IPS-20b (cell line): ENCODE measurements around the gene IFI16.
"Not testable (repeated sequence)": the region's sequence is repeated elsewhere in the genome, so short reads cannot be mapped to it uniquely, and the experiment has no call there.

Source experiments
- H3K27ac ChIP-seq: one replicate; pipeline ENCODE4 v1.5.1; 2013; ENCODE audit warnings: low read length
- H3K27me3 ChIP-seq: 2 replicates; pipeline ENCODE4 v1.6.1; 2013; ENCODE audit warnings: mild to moderate bottlenecking, low read length, inconsistent platforms; ENCODE audit not compliant: insufficient read depth
- H3K36me3 ChIP-seq: 2 replicates; pipeline ENCODE4 v1.6.1; 2013; ENCODE audit warnings: low read depth, mild to moderate bottlenecking, inconsistent platforms, low read length, moderate library complexity; ENCODE audit not compliant: insufficient read depth
- H3K4me1 ChIP-seq: 2 replicates; pipeline ENCODE4 v1.6.1; 2013; ENCODE audit warnings: mild to moderate bottlenecking, control low read depth, inconsistent platforms, low read length, moderate library complexity; ENCODE audit not compliant: insufficient read depth
- H3K4me3 ChIP-seq: 2 replicates; pipeline ENCODE4 v1.5.1; 2013; ENCODE audit warnings: mild to moderate bottlenecking, low read length, inconsistent platforms
- H3K9ac ChIP-seq: 2 replicates; pipeline ENCODE4 v1.6.1; 2013; ENCODE audit warnings: low read depth, mild to moderate bottlenecking, inconsistent platforms, low read length, moderate library complexity
- H3K9me3 ChIP-seq: 2 replicates; pipeline ENCODE4 v1.6.1; 2013; ENCODE audit warnings: mild to moderate bottlenecking, low read depth, low read length, inconsistent platforms; ENCODE audit not compliant: insufficient read depth

Gene IFI16

GRCh38 chr1:159030311-159030710 lies 20.6 kb downstream of the IFI16 start:
- no peaks in the 10 kb centered on the region for H3K36me3 ChIP-seq
- no peak overlapping the region for H3K4me3 ChIP-seq
- H3K4me1 ChIP-seq: no peaks in the 10 kb centered on the region
- H3K27me3 ChIP-seq: no peaks in the 10 kb centered on the region
- no peak overlapping the region for H3K9ac ChIP-seq
- no peaks in the 10 kb centered on the region for H3K9me3 ChIP-seq
- H3K27ac ChIP-seq: no peak overlapping the region

GRCh38 chr1:159030877-159031447 lies 21.3 kb downstream of the IFI16 start:
- no peak overlapping the region for H3K9ac ChIP-seq
- no peaks in the 10 kb centered on the region for H3K36me3 ChIP-seq
- H3K27me3 ChIP-seq: no peaks in the 10 kb centered on the region
- no peak overlapping the region for H3K4me3 ChIP-seq
- H3K4me1 ChIP-seq: no peaks in the 10 kb centered on the region
- no peaks in the 10 kb centered on the region for H3K9me3 ChIP-seq
- H3K27ac ChIP-seq: no peak overlapping the region

GRCh38 chr1:159040206-159040605 lies 30.5 kb downstream of the IFI16 start:
- Histone ChIP-seq H3K27ac (no peak overlapping the region), H3K27me3 (no peaks in the 10 kb centered on the region), H3K4me3 (no peak overlapping the region), H3K4me1 (no peaks in the 10 kb centered on the region), H3K36me3 (no peaks in the 10 kb centered on the region), H3K9me3 (no peaks in the 10 kb centered on the region), H3K9ac (no peak overlapping the region)

GRCh38 chr1:159040893-159041724 lies 31.4 kb downstream of the IFI16 start:
- no peaks in the 10 kb centered on the region for H3K36me3 ChIP-seq
- no peaks in the 10 kb centered on the region for H3K27me3 ChIP-seq

GRCh38 chr1:159046486-159046885 lies 36.8 kb downstream of the IFI16 start:
- not testable (repeated sequence) for H3K9ac ChIP-seq, H3K4me1 ChIP-seq, H3K27ac ChIP-seq, H3K4me3 ChIP-seq, H3K36me3 ChIP-seq, H3K9me3 ChIP-seq, H3K27me3 ChIP-seq

More at GRCh38 chr1:159040893-159041724, 31.4 kb downstream of the IFI16 start:
- no peak overlapping the region for H3K4me3 ChIP-seq
- no peak overlapping the region for H3K27ac ChIP-seq
- no peaks in the 10 kb centered on the region for H3K4me1 ChIP-seq
- no peaks in the 10 kb centered on the region for H3K9me3 ChIP-seq
- no peak overlapping the region for H3K9ac ChIP-seq

- H3K27ac ChIP-seq: no peak overlapping the region
- no peak overlapping the region for H3K9ac ChIP-seq
- H3K27me3 ChIP-seq: no peaks in the 10 kb centered on the region
- H3K4me1 ChIP-seq: peaks cover 3% of the 10 kb centered on the region; the same call in 1 of the 2 replicates
- H3K9me3 ChIP-seq: no peaks in the 10 kb centered on the region
- no peaks in the 10 kb centered on the region for H3K36me3 ChIP-seq
- H3K4me3 ChIP-seq: no peak overlapping the region
These were observed 41.7 kb downstream of the IFI16 start for GRCh38 chr1:159051436-159051835.

- no peaks in the 10 kb centered on the region for H3K9me3 ChIP-seq
- H3K4me3 ChIP-seq: no peak overlapping the region
- H3K9ac ChIP-seq: no peak overlapping the region
- no peaks in the 10 kb centered on the region for H3K36me3 ChIP-seq
- H3K4me1 ChIP-seq: peaks cover 3% of the 10 kb centered on the region; the same call in 1 of the 2 replicates
- no peaks in the 10 kb centered on the region for H3K27me3 ChIP-seq
- H3K27ac ChIP-seq: no peak overlapping the region
These were observed 44.7 kb downstream of the IFI16 start for GRCh38 chr1:159054427-159054826.

- Histone ChIP-seq H3K36me3 (no peaks in the 10 kb centered on the region), H3K27ac (no peak overlapping the region), H3K9ac (no peak overlapping the region), H3K4me1 (peaks cover 3% of the 10 kb centered on the region; the same call in 1 of the 2 replicates), H3K9me3 (no peaks in the 10 kb centered on the region), H3K27me3 (no peaks in the 10 kb centered on the region), H3K4me3 (no peak overlapping the region)
These were observed 45.5 kb downstream of the IFI16 start for GRCh38 chr1:159055181-159055641.

GRCh38 chr1:159056069-159056698 lies 46.5 kb downstream of the IFI16 start:
- Histone ChIP-seq H3K4me1 (peaks cover 3% of the 10 kb centered on the region; the same call in 1 of the 2 replicates), H3K27ac (no peak overlapping the region), H3K9ac (no peak overlapping the region), H3K36me3 (no peaks in the 10 kb centered on the region), H3K9me3 (no peaks in the 10 kb centered on the region), H3K4me3 (no peak overlapping the region), H3K27me3 (no peaks in the 10 kb centered on the region)

GRCh38 chr1:159058751-159059150 lies 49.0 kb downstream of the IFI16 start:
- H3K36me3 ChIP-seq: no peaks in the 10 kb centered on the region
- no peak overlapping the region for H3K9ac ChIP-seq
- no peaks in the 10 kb centered on the region for H3K9me3 ChIP-seq
- peaks cover 3% of the 10 kb centered on the region; the same call in 1 of the 2 replicates for H3K4me1 ChIP-seq
- H3K27ac ChIP-seq: no peak overlapping the region
- no peaks in the 10 kb centered on the region for H3K27me3 ChIP-seq
- no peak overlapping the region for H3K4me3 ChIP-seq

GRCh38 chr1:159065106-159065505 lies 55.4 kb downstream of the IFI16 start:
- H3K27me3 ChIP-seq: no peaks in the 10 kb centered on the region
- H3K9me3 ChIP-seq: no peaks in the 10 kb centered on the region
- H3K4me1 ChIP-seq: peaks cover 3% of the 10 kb centered on the region; the same call in 1 of the 2 replicates
- no peak overlapping the region for H3K4me3 ChIP-seq
- no peak overlapping the region for H3K9ac ChIP-seq
- no peak overlapping the region for H3K27ac ChIP-seq
- H3K36me3 ChIP-seq: no peaks in the 10 kb centered on the region
